ENCODE data around the gene USE1. TPM values are rescaled to one million over a fixed set of nuclear protein-coding genes. Genes with fewer than 3 reads are reported as not detected.

USE1 gene
- total RNA-seq, 1 experiment from 2014 or later = 47.9 TPM

DNA sequence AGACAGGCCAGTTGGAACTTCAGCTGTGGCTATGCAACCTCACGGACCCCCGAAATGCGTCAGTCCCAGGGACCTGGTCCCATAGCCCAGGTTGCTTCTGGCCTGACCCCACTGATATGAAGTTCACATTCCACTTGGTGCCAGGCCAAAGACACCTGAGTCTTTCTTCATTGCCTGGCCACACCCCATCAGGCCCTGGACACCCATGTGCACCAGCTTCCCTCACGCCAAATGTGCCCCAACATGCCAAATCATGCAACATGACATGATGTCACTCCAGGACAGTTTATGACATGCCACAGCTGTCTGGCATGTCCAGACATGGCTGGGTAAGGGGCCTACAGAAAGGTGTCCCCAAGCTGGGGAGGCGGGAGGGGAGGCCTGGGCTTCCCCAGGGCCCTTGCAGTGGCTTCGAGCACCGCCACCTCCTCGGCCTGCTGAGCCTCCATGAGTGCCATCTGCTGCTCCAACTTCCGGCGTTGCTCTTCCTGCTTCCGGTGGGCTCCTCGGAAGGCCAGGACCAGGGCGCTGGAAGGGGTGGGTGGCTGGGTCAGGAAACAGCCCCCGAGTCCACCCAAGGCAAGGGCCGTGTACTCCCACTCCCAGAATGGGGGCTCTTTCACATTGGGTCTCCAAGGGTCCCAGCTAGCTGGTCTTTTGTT lies 34.9 kb downstream of the USE1 start:
- Mint-ChIP-seq H3K4me1 (ENCODE audit: insufficient read depth, unreplicated experiment) (peaks cover 28% of the 10 kb centered on the region), H3K27me3 (ENCODE audit: insufficient read depth, unreplicated experiment) (no peaks in the 10 kb centered on the region), H3K27ac (ENCODE audit: low read depth, unreplicated experiment) (peak overlapping the region; percentile 78), H3K36me3 (ENCODE audit: insufficient read depth, unreplicated experiment) (peaks cover 14% of the 10 kb centered on the region), H3K9me3 (ENCODE audit: unreplicated experiment) (no peaks in the 10 kb centered on the region), H3K4me3 (ENCODE audit: unreplicated experiment) (no peak overlapping the region)
- TF ChIP-seq, protein P1, sequence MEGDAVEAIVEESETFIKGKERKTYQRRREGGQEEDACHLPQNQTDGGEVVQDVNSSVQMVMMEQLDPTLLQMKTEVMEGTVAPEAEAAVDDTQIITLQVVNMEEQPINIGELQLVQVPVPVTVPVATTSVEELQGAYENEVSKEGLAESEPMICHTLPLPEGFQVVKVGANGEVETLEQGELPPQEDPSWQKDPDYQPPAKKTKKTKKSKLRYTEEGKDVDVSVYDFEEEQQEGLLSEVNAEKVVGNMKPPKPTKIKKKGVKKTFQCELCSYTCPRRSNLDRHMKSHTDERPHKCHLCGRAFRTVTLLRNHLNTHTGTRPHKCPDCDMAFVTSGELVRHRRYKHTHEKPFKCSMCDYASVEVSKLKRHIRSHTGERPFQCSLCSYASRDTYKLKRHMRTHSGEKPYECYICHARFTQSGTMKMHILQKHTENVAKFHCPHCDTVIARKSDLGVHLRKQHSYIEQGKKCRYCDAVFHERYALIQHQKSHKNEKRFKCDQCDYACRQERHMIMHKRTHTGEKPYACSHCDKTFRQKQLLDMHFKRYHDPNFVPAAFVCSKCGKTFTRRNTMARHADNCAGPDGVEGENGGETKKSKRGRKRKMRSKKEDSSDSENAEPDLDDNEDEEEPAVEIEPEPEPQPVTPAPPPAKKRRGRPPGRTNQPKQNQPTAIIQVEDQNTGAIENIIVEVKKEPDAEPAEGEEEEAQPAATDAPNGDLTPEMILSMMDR (IDR thresholded peaks at IDR 0.05; ENCODE audit: unreplicated experiment) = no peak
- ChIA-PET POLR2A (interaction anchor here (0.8 to 2.8 kb wide), 5 partner anchors 8 to 43 kb away, joined by 3 to 21 read pairs (median 3); partner anchors contain the start of gene BABAM1), CTCF (interaction anchor here (1.0 to 6.4 kb wide), 2 partner anchors 10 to 17 kb away, joined by 5 to 56 read pairs; partner anchors contain the start of gene BABAM1)
- BruUV-seq (replicated peaks) = no TSS peak
- DNase-seq (ENCODE audit: unreplicated experiment) = no peak
- intact Hi-C loops (cut with micrococcal nuclease) = no loop called here

DNA sequence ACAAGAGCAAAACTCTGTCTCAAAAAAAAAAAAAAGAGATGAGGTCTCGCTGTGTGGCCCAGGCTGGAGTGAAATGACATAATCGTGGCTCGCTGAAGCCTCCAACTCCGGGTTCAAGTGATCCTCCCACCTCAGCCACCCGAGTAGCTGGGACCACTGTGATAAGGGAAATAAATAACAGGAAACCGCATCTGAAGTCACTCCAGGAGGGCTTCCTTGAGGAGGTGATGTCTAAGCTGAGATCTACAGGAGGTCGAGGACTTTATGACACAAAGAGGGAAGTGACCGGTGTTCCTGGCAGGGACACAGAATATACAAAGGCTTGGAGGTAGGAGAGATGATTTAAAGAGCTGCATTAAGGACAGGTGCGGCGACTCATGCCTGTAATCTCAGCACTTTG lies 39.5 kb downstream of the USE1 start:
- H3K9me3 Mint-ChIP-seq (ENCODE audit: unreplicated experiment) = no peaks in the 10 kb centered on the region
- no peak overlapping the region for H3K4me3 Mint-ChIP-seq (ENCODE audit: unreplicated experiment)
- BruUV-seq (replicated peaks) = no TSS peak
- ChIA-PET POLR2A (interaction anchor here (0.9 to 1.7 kb wide), 5 partner anchors 10 to 40 kb away, joined by 3 to 16 read pairs (median 7); partner anchors contain the start of genes BABAM1 and OCEL1), CTCF (interaction anchor here (0.7 to 1.4 kb wide), 2 partner anchors 8 to 9 kb away, joined by 3 to 5 read pairs; partner anchors contain the start of gene USHBP1)
- peaks cover 8% of the 10 kb centered on the region for H3K36me3 Mint-ChIP-seq (ENCODE audit: insufficient read depth, unreplicated experiment)
- H3K4me1 Mint-ChIP-seq (ENCODE audit: insufficient read depth, unreplicated experiment) = peaks cover 10% of the 10 kb centered on the region
- DNase-seq (ENCODE audit: unreplicated experiment) = no peak
- intact Hi-C loops (cut with micrococcal nuclease) = no loop called here
- no peaks in the 10 kb centered on the region for H3K27me3 Mint-ChIP-seq (ENCODE audit: insufficient read depth, unreplicated experiment)
- no peak overlapping the region for H3K27ac Mint-ChIP-seq (ENCODE audit: low read depth, unreplicated experiment)
- TF ChIP-seq, protein P1 (IDR thresholded peaks at IDR 0.05; ENCODE audit: unreplicated experiment) = no peak

DNA sequence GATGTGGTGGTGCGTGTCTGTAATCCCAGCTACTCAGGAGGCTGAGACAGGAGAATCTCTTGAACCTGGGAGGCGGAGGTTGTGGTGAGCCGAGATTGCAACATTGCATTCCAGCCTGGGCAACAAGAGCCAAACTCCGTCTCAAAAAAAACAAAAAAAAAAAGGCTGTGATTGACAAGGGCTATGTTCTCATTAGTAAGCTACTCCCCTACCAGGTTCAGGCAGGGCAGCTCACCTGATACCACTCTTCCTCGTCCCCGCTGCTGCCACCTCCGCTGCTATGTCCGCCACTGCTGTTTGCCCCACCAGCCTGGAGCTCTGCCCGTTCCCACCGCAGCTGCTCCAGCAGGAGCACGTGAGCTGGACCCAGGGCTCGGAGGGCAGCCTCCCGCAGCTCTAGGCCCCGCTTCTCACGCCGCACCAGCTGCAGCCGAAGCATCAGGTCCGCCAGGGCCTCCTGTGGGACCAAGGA lies 40.0 kb downstream of the USE1 start:
- H3K4me3 Mint-ChIP-seq (ENCODE audit: unreplicated experiment) = no peak overlapping the region
- H3K27ac Mint-ChIP-seq (ENCODE audit: low read depth, unreplicated experiment) = no peak overlapping the region
- POLR2A ChIA-PET = interaction anchor here (0.6 to 1.7 kb wide), 8 partner anchors 11 to 763 kb away, joined by 3 to 16 read pairs (median 4); partner anchors contain the start of genes BABAM1 and OCEL1
- H3K36me3 Mint-ChIP-seq (ENCODE audit: insufficient read depth, unreplicated experiment) = peaks cover 8% of the 10 kb centered on the region
- peaks cover 10% of the 10 kb centered on the region for H3K4me1 Mint-ChIP-seq (ENCODE audit: insufficient read depth, unreplicated experiment)
- H3K27me3 Mint-ChIP-seq (ENCODE audit: insufficient read depth, unreplicated experiment) = no peaks in the 10 kb centered on the region
- CTCF ChIA-PET = interaction anchor here (0.5 to 1.4 kb wide), 5 partner anchors 8 to 332 kb away, joined by 3 to 5 read pairs (median 4); partner anchors contain the start of gene USHBP1
- BruUV-seq (replicated peaks) = no TSS peak
- TF ChIP-seq, protein P1 (IDR thresholded peaks at IDR 0.05; ENCODE audit: unreplicated experiment) = no peak
- DNase-seq (ENCODE audit: unreplicated experiment) = peak; percentile 75
- no peaks in the 10 kb centered on the region for H3K9me3 Mint-ChIP-seq (ENCODE audit: unreplicated experiment)
- intact Hi-C loops (cut with micrococcal nuclease) = no loop called here

DNA sequence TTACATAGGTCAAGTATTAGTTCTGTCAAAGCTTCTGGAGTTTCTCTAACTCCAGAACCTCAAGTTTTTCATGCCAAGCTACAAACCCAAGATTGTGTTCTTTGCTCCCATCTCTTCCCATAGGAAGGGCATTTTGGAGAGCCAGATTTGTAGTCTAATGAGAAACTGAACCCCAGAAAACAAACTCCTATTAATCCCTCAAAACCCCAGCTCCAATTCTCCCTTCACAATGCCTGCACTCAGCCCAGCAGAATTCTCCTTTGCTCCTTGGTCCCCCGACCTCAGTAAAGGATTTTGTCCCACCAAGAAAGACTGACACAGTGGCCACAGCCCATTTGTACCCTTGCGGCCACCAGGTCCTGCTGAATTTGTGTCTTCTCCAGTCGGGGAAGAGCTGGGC lies 41.0 kb downstream of the USE1 start:
- intact Hi-C loops (cut with micrococcal nuclease) = no loop called here
- TF ChIP-seq, protein P1 (IDR thresholded peaks at IDR 0.05; ENCODE audit: unreplicated experiment) = no peak
- no TSS peak for BruUV-seq (replicated peaks)
- H3K4me3 Mint-ChIP-seq (ENCODE audit: unreplicated experiment) = no peak overlapping the region
- POLR2A ChIA-PET = interaction anchor here (1.0 to 1.7 kb wide), 3 partner anchors 11 to 148 kb away, joined by 3 to 16 read pairs (median 7); partner anchors contain the start of gene BABAM1
- peaks cover 17% of the 10 kb centered on the region for H3K4me1 Mint-ChIP-seq (ENCODE audit: insufficient read depth, unreplicated experiment)
- H3K36me3 Mint-ChIP-seq (ENCODE audit: insufficient read depth, unreplicated experiment) = peaks cover 8% of the 10 kb centered on the region
- CTCF ChIA-PET = interaction anchor here (0.5 to 1.5 kb wide), 4 partner anchors 23 to 332 kb away, joined by 3 to 4 read pairs (median 3); no protein-coding TSS in a partner anchor
- no peaks in the 10 kb centered on the region for H3K9me3 Mint-ChIP-seq (ENCODE audit: unreplicated experiment)
- H3K27ac Mint-ChIP-seq (ENCODE audit: low read depth, unreplicated experiment) = no peak overlapping the region
- DNase-seq (ENCODE audit: unreplicated experiment) = no peak
- H3K27me3 Mint-ChIP-seq (ENCODE audit: insufficient read depth, unreplicated experiment) = no peaks in the 10 kb centered on the region
